Liver (tissue), 9 donors: ENCODE data around the gene MKNK1. TPM values are rescaled to one million over a fixed set of nuclear protein-coding genes. Genes with fewer than 3 reads are reported as not detected.

Experiments
- DNase-seq: peaks from one replicate; pipeline ENCODE4 v3.0.0-alpha.2; 2017; ENCODE audit warnings: low spot score
- H3K27ac ChIP-seq, 2 donors: one replicate each; pipeline ENCODE4 v1.7.0; 2013; ENCODE audit warnings: inconsistent platforms in 2 of 2, low read length in 2 of 2, control low read depth in 1 of 2, low read depth in 1 of 2, mild to moderate bottlenecking in 1 of 2
- H3K27me3 ChIP-seq, 4 donors: one replicate each; pipeline versions ENCODE4 v1.6.1 to v1.7.0; 2013; ENCODE audit warnings: low read length in 3 of 4, inconsistent platforms in 1 of 4, mild to moderate bottlenecking in 1 of 4, moderate library complexity in 1 of 4; ENCODE audit not compliant: control insufficient read depth in 4 of 4, insufficient read depth in 4 of 4
- H3K36me3 ChIP-seq, 4 donors: one replicate each; pipeline versions ENCODE4 v1.6.1 to v1.7.0; 2013; ENCODE audit warnings: low read length in 3 of 4, mild to moderate bottlenecking in 3 of 4, low read depth in 1 of 4, moderate library complexity in 1 of 4; ENCODE audit not compliant: control insufficient read depth in 4 of 4, insufficient read depth in 3 of 4
- H3K4me1 ChIP-seq, 4 donors: one replicate each; pipeline versions ENCODE4 v1.6.1 to v1.7.0; 2013; ENCODE audit warnings: low read length in 3 of 4, mild to moderate bottlenecking in 3 of 4, moderate library complexity in 1 of 4; ENCODE audit not compliant: control insufficient read depth in 4 of 4, insufficient read depth in 4 of 4
- H3K4me3 ChIP-seq, 3 donors: one replicate each; pipeline versions ENCODE4 v1.6.1 to v1.7.0; 2013; ENCODE audit warnings: low read length in 3 of 3, control low read depth in 1 of 3, low read depth in 1 of 3, mild to moderate bottlenecking in 1 of 3
- H3K9ac ChIP-seq, 2 donors: one replicate each; pipeline ENCODE4 v1.7.0; 2013; ENCODE audit warnings: low read length in 2 of 2, mild to moderate bottlenecking in 2 of 2, moderate library complexity in 2 of 2, control low read depth in 1 of 2, low read depth in 1 of 2
- H3K9me3 ChIP-seq, 4 donors: one replicate each; pipeline versions ENCODE4 v1.6.1 to v1.7.0; 2013; ENCODE audit warnings: low read length in 3 of 4; ENCODE audit not compliant: control insufficient read depth in 4 of 4
- EGR1 ChIP-seq, 2 donors: IDR thresholded peaks; 2 replicates each; pipeline ENCODE4 v1.6.1; 2016 to 2018; ENCODE audit warnings: antibody characterized with exemption in 2 of 2, low read depth in 2 of 2
- FOXA1 ChIP-seq: IDR thresholded peaks from 2 replicates; pipeline ENCODE4 v1.6.1; 2016; ENCODE audit warnings: antibody characterized with exemption
- FOXA2 ChIP-seq: IDR thresholded peaks from 2 replicates; pipeline ENCODE4 v1.6.1; 2016; ENCODE audit warnings: antibody characterized with exemption
- HNF4A ChIP-seq, 2 donors: conservative IDR thresholded peaks; 2 replicates each; pipeline ENCODE4 v1.6.1; 2016; ENCODE audit warnings: antibody characterized with exemption in 2 of 2, mild to moderate bottlenecking in 2 of 2
- HNF4G ChIP-seq: IDR thresholded peaks from 2 replicates; pipeline ENCODE4 v1.6.1; 2016; ENCODE audit warnings: antibody characterized with exemption
- JUND ChIP-seq, 2 donors: IDR thresholded peaks; 2 replicates each; pipeline ENCODE4 v1.6.1; 2016; ENCODE audit warnings: antibody characterized with exemption in 2 of 2
- NR2F2 ChIP-seq: IDR thresholded peaks from 2 replicates; pipeline ENCODE4 v1.6.1; 2016; ENCODE audit warnings: antibody characterized with exemption
- RAD21 ChIP-seq, 2 donors: IDR thresholded peaks; 2 replicates each; pipeline ENCODE4 v1.6.1; 2016; ENCODE audit warnings: antibody characterized with exemption in 2 of 2, mild to moderate bottlenecking in 2 of 2
- RXRA ChIP-seq, 2 donors: IDR thresholded peaks; 2 replicates each; pipeline ENCODE4 v1.6.1; 2017 to 2018; ENCODE audit warnings: antibody characterized with exemption in 2 of 2, mild to moderate bottlenecking in 1 of 2
- SP1 ChIP-seq: IDR thresholded peaks from 2 replicates; pipeline ENCODE4 v1.6.1; 2018; ENCODE audit warnings: antibody characterized with exemption, mild to moderate bottlenecking
- TAF1 ChIP-seq: conservative IDR thresholded peaks from 2 replicates; pipeline ENCODE4 v1.6.1; 2016; ENCODE audit warnings: antibody characterized with exemption, mild to moderate bottlenecking
- YY1 ChIP-seq: IDR thresholded peaks from 2 replicates; pipeline ENCODE4 v1.6.1; 2016; ENCODE audit warnings: antibody characterized with exemption, mild to moderate bottlenecking
- WGBS: extraction: QIAGEN DNeasy Blood & Tissue Kit; methylation state at CpG from one replicate; pipeline ENCODE4 v1.1.7; 2013; 5-methylcytosine and 5-hydroxymethylcytosine counted together
- polyA plus RNA-seq, 2 donors: library from polyadenylated mRNA; stranded (reverse) in 1 of 2; unstranded in 1 of 2; fragments of 200-250 nt in 1 of 2; fragments of >200 nt in 1 of 2; fragmentation: Nextera tagmentation in 1 of 2; extraction: Ambion mirVana in 1 of 2; gene quantifications; one replicate each; pipeline versions ENCODE4 v1.2.1 to v1.2.3, GENCODE V29; 2013 to 2015
- total RNA-seq, 2 donors: library from RNA; depleted of rRNA; stranded (reverse); fragments of >200 nt; gene quantifications; one replicate each; pipeline ENCODE4 v1.2.3, GENCODE V29; 2014
- TF ChIP-seq, protein P1 (sequence below): IDR thresholded peaks from 2 replicates; pipeline ENCODE4 v1.6.1; 2016; ENCODE audit warnings: antibody characterized with exemption
- TF ChIP-seq, protein P2 (sequence below): IDR thresholded peaks from 2 replicates; pipeline ENCODE4 v1.6.1; 2016; ENCODE audit warnings: antibody characterized with exemption, mild to moderate bottlenecking
- TF ChIP-seq, protein P3 (sequence below): IDR thresholded peaks from 2 replicates; pipeline ENCODE4 v1.6.1; 2016; ENCODE audit warnings: antibody characterized with exemption
- TF ChIP-seq, protein P4 (sequence below): fragments of 150-350 bp; IDR thresholded peaks from 2 replicates; pipeline ENCODE4 v1.5.1; 2017; ENCODE audit warnings: improper control_type of control experiment, low read depth, low read length; ENCODE audit not compliant: missing input control
- TF ChIP-seq, protein P5 (sequence below): IDR thresholded peaks from 2 replicates; pipeline ENCODE4 v1.6.1; 2016; ENCODE audit warnings: antibody characterized with exemption
- donor health status: healthy.
- donor health status: healthy.
- donor health status: healthy.
- donor health status: healthy.
- donor health status: healthy.

Gene MKNK1
- total and polyA plus RNA-seq, 4 donors = 10.2 to 30.8 (median 18.3) TPM

DNA sequence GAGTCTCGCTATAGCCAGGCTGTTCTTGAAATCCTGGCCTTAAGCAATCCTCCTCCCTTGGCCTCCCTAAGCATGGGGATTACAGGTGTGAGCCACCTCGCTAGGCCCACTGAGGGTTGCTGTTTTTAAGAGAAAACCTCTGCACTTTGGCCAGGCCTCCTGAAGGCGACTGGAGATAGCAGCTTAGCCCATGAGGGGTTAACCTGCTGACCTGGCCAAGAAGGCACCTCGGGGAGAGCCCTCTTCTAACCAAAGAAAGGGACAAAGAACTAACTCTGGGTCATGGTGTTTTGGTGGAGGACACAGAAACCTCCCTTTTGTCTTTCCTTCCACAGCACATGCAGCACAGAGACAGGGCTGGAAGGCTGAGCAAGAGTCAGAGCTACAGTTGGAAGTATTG, 35.0 kb downstream of the MKNK1 start:
- H3K9ac ChIP-seq = no peak overlapping the region
- H3K9me3 ChIP-seq = no peaks in the 10 kb centered on the region
- TF ChIP-seq HNF4G (no peak), JUND (IDR thresholded peaks at IDR 0.05) (no peak), FOXA1 (no peak), RXRA (IDR thresholded peaks at IDR 0.05) (no peak), TAF1 (no peak), FOXA2 (no peak), SP1 (no peak), RAD21 (IDR thresholded peaks at IDR 0.05) (no peak), HNF4A (conservative IDR thresholded peaks at IDR 0.05) (no peak), YY1 (no peak), EGR1 (IDR thresholded peaks at IDR 0.05; ENCODE audit: low read depth in 2 of 2) (no peak), NR2F2 (no peak)
- TF ChIP-seq, protein P1, sequence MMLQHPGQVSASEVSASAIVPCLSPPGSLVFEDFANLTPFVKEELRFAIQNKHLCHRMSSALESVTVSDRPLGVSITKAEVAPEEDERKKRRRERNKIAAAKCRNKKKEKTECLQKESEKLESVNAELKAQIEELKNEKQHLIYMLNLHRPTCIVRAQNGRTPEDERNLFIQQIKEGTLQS = no peak
- TF ChIP-seq, protein P2, sequence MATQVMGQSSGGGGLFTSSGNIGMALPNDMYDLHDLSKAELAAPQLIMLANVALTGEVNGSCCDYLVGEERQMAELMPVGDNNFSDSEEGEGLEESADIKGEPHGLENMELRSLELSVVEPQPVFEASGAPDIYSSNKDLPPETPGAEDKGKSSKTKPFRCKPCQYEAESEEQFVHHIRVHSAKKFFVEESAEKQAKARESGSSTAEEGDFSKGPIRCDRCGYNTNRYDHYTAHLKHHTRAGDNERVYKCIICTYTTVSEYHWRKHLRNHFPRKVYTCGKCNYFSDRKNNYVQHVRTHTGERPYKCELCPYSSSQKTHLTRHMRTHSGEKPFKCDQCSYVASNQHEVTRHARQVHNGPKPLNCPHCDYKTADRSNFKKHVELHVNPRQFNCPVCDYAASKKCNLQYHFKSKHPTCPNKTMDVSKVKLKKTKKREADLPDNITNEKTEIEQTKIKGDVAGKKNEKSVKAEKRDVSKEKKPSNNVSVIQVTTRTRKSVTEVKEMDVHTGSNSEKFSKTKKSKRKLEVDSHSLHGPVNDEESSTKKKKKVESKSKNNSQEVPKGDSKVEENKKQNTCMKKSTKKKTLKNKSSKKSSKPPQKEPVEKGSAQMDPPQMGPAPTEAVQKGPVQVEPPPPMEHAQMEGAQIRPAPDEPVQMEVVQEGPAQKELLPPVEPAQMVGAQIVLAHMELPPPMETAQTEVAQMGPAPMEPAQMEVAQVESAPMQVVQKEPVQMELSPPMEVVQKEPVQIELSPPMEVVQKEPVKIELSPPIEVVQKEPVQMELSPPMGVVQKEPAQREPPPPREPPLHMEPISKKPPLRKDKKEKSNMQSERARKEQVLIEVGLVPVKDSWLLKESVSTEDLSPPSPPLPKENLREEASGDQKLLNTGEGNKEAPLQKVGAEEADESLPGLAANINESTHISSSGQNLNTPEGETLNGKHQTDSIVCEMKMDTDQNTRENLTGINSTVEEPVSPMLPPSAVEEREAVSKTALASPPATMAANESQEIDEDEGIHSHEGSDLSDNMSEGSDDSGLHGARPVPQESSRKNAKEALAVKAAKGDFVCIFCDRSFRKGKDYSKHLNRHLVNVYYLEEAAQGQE = no peak
- TF ChIP-seq, protein P3, sequence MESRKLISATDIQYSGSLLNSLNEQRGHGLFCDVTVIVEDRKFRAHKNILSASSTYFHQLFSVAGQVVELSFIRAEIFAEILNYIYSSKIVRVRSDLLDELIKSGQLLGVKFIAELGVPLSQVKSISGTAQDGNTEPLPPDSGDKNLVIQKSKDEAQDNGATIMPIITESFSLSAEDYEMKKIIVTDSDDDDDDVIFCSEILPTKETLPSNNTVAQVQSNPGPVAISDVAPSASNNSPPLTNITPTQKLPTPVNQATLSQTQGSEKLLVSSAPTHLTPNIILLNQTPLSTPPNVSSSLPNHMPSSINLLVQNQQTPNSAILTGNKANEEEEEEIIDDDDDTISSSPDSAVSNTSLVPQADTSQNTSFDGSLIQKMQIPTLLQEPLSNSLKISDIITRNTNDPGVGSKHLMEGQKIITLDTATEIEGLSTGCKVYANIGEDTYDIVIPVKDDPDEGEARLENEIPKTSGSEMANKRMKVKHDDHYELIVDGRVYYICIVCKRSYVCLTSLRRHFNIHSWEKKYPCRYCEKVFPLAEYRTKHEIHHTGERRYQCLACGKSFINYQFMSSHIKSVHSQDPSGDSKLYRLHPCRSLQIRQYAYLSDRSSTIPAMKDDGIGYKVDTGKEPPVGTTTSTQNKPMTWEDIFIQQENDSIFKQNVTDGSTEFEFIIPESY = no peak
- TF ChIP-seq, protein P4, sequence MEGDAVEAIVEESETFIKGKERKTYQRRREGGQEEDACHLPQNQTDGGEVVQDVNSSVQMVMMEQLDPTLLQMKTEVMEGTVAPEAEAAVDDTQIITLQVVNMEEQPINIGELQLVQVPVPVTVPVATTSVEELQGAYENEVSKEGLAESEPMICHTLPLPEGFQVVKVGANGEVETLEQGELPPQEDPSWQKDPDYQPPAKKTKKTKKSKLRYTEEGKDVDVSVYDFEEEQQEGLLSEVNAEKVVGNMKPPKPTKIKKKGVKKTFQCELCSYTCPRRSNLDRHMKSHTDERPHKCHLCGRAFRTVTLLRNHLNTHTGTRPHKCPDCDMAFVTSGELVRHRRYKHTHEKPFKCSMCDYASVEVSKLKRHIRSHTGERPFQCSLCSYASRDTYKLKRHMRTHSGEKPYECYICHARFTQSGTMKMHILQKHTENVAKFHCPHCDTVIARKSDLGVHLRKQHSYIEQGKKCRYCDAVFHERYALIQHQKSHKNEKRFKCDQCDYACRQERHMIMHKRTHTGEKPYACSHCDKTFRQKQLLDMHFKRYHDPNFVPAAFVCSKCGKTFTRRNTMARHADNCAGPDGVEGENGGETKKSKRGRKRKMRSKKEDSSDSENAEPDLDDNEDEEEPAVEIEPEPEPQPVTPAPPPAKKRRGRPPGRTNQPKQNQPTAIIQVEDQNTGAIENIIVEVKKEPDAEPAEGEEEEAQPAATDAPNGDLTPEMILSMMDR = no peak
- TF ChIP-seq, protein P5, sequence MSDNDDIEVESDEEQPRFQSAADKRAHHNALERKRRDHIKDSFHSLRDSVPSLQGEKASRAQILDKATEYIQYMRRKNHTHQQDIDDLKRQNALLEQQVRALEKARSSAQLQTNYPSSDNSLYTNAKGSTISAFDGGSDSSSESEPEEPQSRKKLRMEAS = no peak
- WGBS = 90% methylated on average over 4 of the region's 4 CpGs
- no peak overlapping the region for H3K4me3 ChIP-seq
- no peaks in the 10 kb centered on the region for H3K4me1 ChIP-seq
- peaks cover 0 to 41% (median 21%) of the 10 kb centered on the region in 4 donors for H3K36me3 ChIP-seq
- H3K27ac ChIP-seq = no peak overlapping the region
- no peak for DNase-seq
- H3K27me3 ChIP-seq = no peaks in the 10 kb centered on the region

DNA sequence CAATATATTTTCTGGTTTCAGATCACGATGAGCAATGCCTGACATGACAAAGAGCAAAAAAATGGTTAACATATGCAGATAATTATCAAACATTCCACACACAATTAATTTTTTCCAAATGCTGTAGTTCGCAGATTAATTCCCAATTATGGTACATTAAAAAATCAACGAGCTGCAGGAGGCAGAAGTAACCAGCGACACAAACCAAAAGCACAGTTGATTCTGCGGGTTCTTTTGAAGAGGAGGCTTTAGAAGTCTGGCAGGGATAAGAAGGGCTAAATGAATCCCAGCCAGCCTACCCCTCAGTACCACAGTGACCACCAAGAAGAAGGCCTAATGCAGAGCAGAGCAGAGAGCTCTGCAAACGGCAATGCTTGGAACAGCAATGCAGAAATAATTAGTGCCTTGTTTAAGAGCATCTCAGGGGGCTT, 35.6 kb downstream of the MKNK1 start:
- Histone ChIP-seq H3K9ac (no peak overlapping the region), H3K4me1 (no peaks in the 10 kb centered on the region), H3K4me3 (no peak overlapping the region), H3K27ac (no peak overlapping the region), H3K9me3 (no peaks in the 10 kb centered on the region), H3K27me3 (no peaks in the 10 kb centered on the region), H3K36me3 (peaks cover 0 to 42% (median 21%) of the 10 kb centered on the region in 4 donors)
- DNase-seq = no peak
- 96% methylated on average over 6 of the region's 6 CpGs for WGBS
- no peak for TF ChIP-seq RAD21 (IDR thresholded peaks at IDR 0.05)
- TF ChIP-seq FOXA1 = no peak
- TF ChIP-seq, protein P5 = no peak
- TF ChIP-seq, protein P2 = no peak
- TF ChIP-seq, protein P1 = no peak
- no peak for TF ChIP-seq FOXA2
- TF ChIP-seq EGR1 (IDR thresholded peaks at IDR 0.05; ENCODE audit: low read depth in 2 of 2) = no peak
- no peak for TF ChIP-seq HNF4A (conservative IDR thresholded peaks at IDR 0.05)
- TF ChIP-seq, protein P4 = no peak
- no peak for TF ChIP-seq SP1
